Activated CD4-positive, CD25-positive, alpha-beta regulatory T cell treated with anti-CD3 and anti-CD28 coated beads, Interleukin-2, amount 50 U/mL, for 16 hours (primary cell): ENCODE results near the gene LPAR6.

Experiments
- DNase-seq: peaks from one replicate; pipeline ENCODE4 v3.0.0-alpha.2; 2020; ENCODE audit warnings: low read depth, low spot score

Gene LPAR6

DNA sequence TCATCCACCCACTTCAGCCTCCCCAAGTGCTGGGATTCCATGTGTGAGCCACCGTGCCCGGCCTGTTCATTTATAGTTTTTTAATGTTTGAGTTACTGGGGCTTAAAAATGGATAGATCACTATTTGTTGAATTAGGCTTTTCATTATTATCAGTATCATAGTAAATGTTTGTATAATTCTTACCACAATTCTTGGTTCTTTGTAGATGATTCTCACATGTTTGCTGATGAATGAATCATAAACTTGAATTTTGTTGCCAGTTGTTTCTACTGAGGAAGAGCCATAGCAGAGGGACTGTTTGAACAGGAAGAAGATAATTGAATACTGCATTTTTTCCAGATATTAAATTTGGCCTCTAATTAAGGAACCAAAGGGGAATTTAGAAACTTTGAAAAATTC, 2.6 kb upstream of the LPAR6 start:
- DNase-seq, result no peak

DNA sequence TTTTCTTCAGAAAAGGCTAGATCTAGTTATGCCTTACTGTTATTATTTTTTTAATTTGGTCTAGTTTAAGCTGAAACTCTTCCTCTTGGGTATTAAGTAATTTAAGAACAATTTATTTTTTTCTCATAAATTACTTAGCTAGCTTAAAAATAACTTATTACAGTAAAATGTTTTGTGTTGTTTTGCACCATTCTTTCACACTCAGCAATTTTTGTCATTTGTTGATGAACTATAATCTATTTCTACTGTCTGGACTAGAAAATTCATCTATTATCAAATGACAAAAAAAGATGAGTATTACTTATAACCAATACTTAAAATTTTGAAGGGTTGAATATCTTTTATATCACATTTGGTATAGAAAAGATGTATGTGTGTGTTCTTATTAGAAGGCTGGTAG, 1.6 kb upstream of the LPAR6 start:
- no peak for DNase-seq

DNA sequence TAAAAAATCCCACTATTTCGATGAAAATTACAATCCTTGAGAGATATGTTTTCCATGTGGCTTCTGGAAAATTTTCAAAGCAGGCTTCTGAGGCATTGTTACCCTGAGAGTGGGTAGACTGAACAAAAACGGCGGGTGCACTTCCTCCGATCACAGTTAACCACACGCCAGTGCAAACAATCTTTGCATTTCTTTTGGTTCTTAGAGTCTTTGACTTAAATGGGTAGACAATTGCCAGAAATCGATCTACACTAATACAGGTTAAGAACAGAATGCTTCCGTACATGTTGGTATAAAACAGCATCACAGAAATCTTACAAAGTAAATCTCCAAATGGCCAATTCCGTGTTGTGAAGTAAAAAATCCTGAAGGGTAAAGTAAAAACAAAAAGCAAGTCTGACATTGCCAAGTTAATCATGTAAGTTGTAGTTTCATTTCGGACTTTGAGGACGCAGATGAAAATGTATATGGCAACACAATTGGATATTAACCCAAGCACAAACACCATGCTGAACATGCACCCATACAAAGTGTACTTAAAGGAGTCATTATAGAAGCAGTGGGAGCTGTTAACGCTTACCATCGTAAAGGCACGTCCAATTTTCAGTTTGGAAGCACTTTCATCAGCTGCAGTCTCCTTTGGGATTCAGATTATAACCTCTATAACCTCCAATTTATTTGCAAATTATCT, 927 bp downstream of the LPAR6 start:
- no peak for DNase-seq

DNA sequence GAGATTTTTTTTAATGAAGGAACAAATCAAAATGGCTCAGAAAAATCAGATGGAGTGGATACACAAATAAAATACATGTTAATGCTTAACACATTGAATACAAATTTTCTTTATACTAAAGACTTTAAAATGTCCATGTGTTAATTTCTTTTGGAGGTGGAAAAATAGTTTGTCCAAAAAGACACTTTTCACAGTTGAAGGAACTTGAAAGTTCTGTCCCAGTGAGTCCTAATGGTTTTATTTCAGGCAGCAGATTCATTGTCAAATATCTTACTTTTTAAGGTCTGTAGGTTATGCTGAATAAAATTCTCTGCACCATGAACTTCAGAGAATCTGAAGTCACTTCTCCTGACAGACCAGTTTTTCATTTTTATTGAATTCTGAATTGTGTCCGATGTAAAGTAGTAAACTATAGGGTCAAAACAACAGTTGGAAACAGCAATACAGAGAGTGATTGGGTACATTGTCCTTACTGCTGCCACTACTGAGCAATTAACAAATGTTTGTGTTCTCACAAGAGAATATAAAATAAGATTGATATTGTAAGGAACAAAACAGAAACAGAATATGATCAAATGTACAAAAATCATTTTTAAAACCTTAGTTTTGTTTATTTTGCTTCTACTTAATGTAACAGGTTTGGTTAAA, 1.6 kb downstream of the LPAR6 start:
- DNase-seq, result no peak

DNA sequence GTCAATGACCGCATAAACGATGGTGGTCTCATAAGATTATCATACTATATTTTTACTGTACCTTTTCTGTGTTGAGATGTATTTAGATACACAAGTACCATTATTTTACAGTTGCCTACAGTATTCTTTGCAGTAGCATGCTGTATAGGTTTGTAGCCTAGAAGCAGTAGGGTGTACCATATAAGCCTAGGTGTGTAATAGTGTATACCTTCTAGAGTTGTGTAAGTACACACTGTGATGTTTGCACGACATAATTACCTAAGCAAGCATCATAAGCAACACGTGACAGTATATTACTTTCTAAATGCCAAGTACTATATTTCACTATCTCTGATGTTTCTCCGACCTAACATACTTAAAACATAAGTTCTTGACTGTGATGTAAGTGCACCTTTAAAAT, 2.7 kb downstream of the LPAR6 start:
- DNase-seq, result no peak

DNA sequence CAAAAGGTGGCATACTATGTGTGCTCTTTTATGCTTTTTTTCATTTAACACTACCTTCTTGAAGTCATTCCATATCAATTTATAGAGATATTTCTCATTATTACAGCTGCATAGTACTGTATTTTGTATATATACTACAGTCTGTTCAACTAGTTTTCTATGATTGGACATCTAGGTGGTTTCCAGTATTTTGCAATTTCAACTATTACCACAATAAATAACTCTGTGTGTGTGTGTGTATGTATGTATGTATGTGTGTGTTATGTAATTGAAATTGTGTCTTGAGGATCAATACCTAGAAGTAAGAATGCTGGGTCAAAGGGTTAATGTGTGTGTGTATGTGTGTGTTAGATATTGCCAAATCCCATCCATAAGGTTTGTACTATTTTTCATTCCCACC, 7.0 kb downstream of the LPAR6 start:
- DNase-seq, result no peak

DNA sequence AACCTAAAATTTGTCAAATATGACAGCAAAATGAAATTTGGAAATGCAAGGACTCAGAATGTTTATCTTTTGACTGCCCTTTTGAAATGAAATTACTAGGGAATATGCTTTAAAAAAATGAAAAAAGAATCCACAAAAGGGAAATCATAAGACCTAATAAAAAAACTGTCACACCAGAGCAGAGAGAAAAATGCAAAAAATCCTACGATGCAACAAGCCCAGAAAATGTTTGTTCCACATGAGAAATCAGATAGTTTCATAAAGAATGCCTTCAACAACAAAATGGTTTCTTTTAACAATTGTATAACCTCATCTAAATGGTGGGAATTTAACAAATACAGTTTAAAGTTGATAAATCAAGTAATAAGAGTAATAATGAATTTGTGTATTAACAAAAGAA, 8.0 kb downstream of the LPAR6 start:
- no peak for DNase-seq

DNA sequence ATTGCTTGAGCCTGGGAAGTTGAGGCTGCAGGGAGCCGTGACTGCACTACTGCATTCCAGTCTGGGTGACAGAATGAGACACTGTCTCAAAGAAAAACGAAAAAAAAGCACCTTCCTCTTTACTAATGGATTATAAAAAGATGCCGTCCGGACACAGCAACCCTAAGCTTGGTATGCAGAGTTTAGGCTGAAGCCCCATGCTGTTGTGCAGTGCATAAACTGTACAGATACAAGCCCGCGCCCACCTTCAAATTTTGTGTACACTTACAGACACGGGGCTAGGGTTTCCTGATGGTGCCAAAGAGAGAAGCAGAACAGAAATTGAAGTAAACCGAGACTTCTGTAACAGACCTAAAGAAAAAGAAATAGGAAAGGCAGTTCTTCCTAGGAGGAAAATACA, 9.0 kb downstream of the LPAR6 start:
- no peak for DNase-seq

DNA sequence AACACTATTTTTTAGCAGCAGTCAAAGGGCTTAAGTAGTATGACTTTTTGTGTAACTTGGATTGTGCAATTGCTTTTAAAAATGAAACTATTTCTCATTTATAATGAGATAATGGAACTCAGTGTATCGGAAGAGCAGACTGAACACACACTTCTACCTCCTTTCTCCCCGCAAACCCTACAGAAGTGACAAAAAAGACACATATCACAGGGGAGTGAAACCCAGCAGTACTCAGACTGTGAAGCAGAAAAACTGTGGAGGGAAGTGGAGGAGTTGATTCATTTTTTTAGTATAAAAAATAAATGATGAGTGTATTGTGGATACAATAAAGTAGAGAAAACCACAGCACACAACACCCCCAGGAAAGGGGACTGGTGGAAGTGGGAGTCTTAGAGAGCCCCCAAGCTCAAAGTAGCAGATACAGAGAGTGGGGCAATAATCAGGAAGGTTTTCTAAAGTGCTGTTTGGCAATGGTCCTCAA, 9.7 kb downstream of the LPAR6 start:
- DNase-seq, result no peak

DNA sequence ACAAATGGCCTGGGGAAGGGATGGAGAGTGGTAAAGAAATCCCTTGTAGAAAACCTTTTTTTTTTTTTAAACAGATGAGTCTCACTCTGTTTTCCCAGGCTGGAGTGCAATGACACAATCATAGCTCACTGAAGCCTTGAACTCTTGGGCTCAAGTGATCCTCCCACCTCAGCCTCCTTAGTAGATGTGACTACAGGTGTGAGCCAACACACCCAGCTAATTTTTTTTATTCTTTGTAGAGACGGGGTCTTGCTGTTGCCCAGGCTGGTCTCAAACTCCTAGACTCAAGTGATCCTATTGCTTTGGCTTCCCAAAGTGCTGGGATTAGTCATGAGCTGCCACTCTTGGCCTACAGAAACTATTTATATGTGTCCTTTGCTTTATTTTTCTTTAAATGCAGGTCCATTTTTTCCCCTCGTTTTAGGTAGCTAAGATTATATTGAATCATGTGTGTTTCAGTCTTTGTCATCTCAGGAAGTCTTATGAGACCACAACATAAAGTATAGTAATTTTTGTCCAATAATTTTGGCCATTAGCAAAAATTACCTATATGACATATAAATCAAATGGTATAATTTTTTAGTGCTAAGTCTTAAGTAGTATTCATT, 10.5 kb downstream of the LPAR6 start:
- DNase-seq, result no peak

DNA sequence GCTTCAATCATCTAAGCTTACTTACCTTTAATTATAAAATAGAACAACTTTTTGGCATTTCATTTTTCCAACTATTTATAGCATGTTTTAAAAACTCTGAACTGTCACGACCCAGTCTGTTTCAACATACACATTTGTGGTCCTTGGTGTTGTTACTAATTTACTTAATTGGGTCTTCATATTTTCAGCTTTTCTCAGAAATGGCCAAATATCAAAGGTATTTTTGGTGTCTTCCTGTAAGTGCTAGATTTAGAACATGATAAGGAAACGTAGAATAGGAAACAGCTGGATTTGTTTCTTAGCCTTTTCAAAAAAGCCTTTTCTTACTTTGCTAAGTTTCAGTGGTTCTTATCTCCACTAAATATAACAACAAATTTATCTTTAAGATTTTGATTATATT, 11.4 kb downstream of the LPAR6 start:
- DNase-seq, result no peak

DNA sequence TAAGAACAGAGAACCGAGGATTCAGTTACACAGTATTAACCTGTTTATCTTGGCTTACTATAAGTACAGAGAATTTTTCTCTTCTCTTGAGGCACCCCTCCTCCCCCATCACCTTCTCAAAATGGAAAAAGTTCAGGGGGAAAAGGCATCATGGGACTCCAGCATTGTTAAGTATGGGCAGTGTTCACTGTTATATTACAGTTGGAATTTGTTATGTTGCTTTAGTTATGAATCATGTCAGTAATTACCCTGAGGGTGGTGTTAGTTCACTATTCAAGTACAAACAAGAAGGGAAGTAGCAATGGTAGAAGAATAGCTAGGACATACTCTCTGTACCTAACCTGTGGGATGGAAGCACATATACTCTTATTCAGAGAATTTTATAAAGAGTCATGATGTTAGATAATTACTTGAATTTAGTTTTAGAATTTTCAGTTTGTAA, 12.0 kb downstream of the LPAR6 start:
- no peak for DNase-seq

DNA sequence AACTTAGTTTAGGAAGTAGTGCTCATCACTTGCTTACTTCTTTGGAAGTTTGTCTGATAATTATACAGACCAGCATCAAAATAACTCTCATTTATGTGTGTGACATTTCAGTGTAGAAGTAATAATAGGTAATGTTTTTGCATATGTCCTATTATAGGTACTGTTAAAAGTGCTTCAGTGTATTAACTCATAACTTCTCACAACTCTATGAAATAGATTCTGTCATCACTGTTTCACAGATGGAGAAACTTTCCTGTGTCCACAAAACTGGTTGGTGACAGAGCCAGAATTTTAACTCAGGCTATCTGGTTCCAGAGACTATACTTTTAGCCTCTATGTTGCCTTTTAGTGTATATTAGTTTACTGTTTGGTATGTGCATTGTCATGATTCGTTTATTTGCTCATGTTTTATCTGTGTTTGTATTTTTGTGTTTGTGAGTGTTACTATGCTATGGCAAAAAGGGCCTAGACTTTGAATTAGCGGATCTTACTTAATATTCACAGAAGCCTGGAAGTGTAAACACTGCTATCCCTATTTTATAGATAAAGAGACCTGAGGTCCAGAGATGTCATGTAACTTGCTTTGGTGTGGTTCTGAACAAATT, 12.7 kb downstream of the LPAR6 start:
- no peak for DNase-seq

DNA sequence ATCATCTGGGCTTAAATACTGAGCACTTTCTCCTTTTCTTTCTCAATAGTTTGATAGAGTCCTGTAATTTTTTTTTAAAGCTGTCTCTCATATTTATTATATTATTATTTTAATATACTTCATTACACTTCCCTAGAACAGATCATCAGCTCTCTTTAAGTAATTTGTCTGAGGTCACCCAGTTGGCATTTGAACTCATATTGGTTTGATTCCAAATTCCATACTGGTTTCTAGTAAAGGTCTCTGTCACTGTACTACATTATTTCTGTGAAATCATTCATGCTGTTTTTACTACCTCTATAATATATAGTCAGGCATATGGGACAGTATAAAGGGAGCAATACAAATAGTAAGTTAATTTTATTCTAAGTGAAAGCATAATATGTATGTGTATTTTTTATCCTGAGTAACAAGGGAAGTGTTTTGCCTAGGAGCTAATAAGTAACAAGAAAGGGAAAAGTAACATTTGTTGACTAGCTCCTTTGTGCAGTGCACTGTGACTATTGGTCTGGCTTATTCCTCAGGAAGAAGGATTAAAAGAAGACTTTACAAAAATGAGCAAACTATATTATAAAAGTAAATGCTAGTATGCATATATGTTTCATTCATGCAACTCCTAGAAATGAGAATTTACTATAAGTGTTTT, 14.3 kb downstream of the LPAR6 start:
- no peak for DNase-seq

DNA sequence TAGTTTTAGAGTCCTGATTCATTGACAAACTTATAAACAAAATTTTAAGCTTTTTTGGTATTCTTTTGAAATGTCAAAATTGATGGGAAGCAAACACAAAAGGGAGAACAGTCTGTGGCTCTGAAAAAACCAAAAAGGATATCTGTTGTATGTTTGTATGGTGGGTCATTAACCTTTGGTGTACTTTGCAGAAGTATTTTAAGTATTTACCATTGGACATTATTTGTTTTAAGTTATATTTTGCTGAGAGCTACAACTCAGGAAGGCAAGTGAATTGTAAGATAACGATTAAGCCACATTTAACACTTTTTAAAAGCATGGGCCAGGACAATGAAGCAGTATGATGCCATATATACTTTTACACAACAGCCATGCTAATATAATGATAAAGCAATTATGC, 15.2 kb downstream of the LPAR6 start:
- no peak for DNase-seq

DNA sequence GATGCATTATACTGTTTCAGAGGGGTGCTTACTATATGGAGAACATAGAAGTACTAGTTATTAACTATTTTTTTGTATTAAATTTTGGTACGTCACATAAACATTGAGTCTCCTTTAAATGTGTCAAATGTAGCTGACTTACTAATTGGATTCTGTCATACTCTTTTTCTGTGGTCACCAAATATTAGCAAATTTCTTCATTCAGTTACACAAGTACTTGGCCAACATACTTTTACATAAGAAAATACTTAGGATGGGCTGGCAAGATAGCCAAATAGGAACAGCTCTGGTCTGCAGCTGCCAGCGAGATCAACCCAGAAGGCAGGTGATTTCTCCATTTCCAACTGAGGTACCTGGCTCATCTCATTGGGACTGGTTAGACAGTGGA, 19.2 kb downstream of the LPAR6 start:
- no peak for DNase-seq

DNA sequence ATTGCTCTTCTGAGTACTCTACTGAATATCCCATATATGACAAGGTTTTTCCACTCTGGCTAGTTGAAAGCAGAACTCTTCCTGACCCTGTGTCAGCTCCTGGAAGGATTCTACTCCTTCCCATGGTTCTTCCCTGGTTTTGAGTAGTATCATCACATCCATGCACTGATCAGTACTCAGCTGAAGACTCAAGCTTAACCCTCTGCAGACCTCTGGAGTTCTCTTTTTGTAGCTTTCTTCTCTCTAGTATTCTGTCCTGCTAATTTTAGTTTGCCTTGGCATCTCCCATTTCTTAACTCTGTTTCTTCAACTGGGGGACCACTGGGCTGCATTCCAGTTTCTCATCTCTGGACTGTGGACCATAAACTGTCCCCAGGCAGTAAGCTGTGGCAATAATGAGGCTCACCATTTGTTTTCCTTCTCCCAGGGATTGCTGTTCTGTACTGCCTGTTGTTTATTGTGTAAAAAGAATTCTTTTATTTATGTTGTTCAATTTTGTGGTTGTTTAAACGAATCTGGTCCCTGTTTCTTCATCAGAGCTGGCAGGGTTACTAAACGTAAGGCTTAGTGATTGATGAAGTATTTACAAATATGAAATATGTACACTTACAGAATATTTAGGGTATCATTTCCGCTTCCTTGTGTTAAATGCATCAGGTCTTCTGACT, 19.7 kb downstream of the LPAR6 start:
- no peak for DNase-seq

DNA sequence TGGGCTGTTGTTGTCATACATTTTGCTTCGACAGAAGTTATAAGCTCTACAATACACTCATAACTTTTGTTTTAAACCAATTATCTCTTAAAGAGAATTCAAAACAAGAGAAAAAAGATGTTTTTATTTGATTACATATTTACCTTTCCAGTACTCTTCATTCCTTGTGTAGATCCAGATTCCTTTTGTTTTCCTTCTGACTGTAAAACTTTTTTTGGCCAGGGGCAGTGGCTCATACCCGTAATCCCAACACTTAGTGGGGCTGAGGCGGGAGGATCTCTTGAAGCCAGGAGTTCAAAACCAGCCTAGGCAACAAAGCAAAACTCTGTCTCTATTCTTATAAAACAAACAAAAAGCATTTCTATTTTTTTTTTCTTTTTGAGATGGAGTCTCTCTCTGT, 21.7 kb downstream of the LPAR6 start:
- no peak for DNase-seq

DNA sequence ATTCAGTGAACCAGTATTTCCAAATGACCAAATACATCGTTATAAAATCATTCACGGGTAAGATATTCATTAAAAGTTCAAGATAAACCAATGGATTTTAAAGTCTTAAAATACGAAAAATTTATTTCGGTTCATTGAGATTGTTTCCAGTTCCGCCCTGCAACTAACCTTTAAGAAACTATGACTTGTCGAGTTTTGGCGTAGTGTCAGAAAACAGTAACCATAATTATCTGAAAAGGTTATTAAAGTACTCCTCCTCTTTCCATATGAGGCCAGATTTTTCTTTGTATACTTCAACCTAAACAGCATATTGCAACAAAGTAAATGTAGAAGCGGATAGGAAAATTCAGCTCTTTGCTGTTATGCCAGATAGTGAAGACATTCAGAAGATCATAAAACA, 26.1 kb downstream of the LPAR6 start:
- DNase-seq, result no peak

DNA sequence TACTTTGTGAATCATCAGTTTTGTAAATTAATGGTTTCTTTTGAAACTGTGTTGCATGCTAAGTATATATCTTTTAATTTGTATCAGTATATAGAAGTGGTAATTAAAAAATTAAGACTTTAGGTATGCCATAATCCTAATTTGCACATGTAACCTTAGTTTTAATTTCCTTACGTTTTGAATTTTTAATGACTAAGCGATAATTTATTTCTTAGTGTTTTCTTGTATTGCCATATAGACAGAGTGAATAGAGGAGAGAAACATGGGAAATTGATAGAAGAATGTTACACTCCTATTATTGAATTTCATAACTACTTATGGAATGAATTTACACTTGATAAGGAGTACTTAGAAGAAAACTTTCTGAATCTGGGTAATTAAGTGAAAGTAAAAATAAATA, 29.5 kb downstream of the LPAR6 start:
- no peak for DNase-seq

DNA sequence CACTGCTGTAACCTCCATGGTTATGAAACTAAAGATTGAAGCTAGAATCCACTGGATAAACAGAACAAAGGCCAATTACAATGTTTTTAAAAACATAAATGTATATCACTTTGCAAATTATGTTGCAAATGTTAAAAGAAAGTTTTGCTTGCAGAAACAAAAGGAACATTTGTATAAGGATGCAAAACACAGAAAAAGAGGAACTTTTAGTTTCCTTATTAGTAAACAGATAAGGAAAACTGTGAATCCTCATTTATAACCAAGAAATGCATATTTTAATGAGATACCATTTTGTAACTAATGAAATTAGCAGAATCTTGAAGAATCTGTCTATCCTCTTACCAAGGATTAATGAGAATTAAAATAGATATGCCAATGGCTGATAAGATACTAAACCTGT, 32.3 kb downstream of the LPAR6 start:
- DNase-seq, result no peak

DNA sequence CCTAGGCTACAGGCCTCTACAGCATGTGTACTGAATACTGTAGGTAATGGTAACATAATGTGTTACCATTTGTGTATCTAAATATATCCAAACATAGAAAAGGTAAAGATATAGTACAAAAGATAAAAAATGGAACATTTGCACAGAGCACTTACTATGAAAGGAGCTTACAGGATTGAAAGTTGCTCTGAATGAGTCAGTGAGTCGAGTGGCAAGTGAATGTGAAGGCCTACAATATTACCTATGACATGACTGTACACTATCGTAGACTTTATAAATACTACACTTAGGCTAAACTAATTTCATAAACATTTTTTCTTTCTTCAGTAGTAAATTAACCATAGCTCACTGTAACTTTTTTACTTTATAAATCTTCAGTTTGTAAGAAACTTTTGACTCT, 35.1 kb downstream of the LPAR6 start:
- no peak for DNase-seq
